GM19043 (cell line): Measurements from ENCODE around the gene DGCR8.

Experiments
- ATAC-seq: cut with Tn5 transposase; IDR thresholded peaks from one replicate; pipeline ENCODE4 v1.9.1; 2021; ENCODE audit warnings: low read depth; ENCODE audit not compliant: unreplicated experiment

Gene DGCR8

GRCh38 chr22:20135265-20135664, 55.2 kb downstream of the DGCR8 start:
- ATAC-seq, result no peak

- ATAC-seq, result no peak
Observed at GRCh38 chr22:20135806-20136602, 56.0 kb downstream of the DGCR8 start.

GRCh38 chr22:20136603-20136873, 56.5 kb downstream of the DGCR8 start:
- ATAC-seq, result no peak

- no peak for ATAC-seq
Observed at GRCh38 chr22:20137113-20137512, 57.1 kb downstream of the DGCR8 start.

- no peak for ATAC-seq
Observed at GRCh38 chr22:20137671-20138416, 57.8 kb downstream of the DGCR8 start.

- ATAC-seq, result no peak
Observed at GRCh38 chr22:20138417-20138738, 58.3 kb downstream of the DGCR8 start.

GRCh38 chr22:20138868-20139267, 58.8 kb downstream of the DGCR8 start:
- ATAC-seq, result no peak

GRCh38 chr22:20139391-20140106, 59.5 kb downstream of the DGCR8 start:
- ATAC-seq, result no peak

- no peak for ATAC-seq
Observed at GRCh38 chr22:20140107-20140445, 60.0 kb downstream of the DGCR8 start.

- ATAC-seq, result no peak
Observed at GRCh38 chr22:20140521-20140964, 60.5 kb downstream of the DGCR8 start.

- no peak for ATAC-seq
Observed at GRCh38 chr22:20141186-20142077, 61.4 kb downstream of the DGCR8 start.

- ATAC-seq, result no peak
Observed at GRCh38 chr22:20142711-20143621, 62.9 kb downstream of the DGCR8 start.

GRCh38 chr22:20143883-20144665, 64.0 kb downstream of the DGCR8 start:
- ATAC-seq, result no peak

- ATAC-seq, result no peak
Observed at GRCh38 chr22:20145206-20145831, 65.3 kb downstream of the DGCR8 start.

- ATAC-seq, result no peak
Observed at GRCh38 chr22:20145832-20146223, 65.8 kb downstream of the DGCR8 start.

GRCh38 chr22:20146777-20147176, 66.7 kb downstream of the DGCR8 start:
- ATAC-seq, result no peak

GRCh38 chr22:20147237-20147988, 67.4 kb downstream of the DGCR8 start:
- no peak for ATAC-seq

GRCh38 chr22:20148414-20148813, 68.4 kb downstream of the DGCR8 start:
- no peak for ATAC-seq
